Stimulated activated naive CD8-positive, alpha-beta T cell treated with anti-CD3 and anti-CD28 coated beads, Interleukin-15, Interleukin-2, amounts not matched to agents 100 ng/mL and 50 ng/mL, for 24 hours (primary cell): ENCODE data around the gene TMCO4.
"Not testable (repeated sequence)": the region's sequence is repeated elsewhere in the genome, so short reads cannot be mapped to it uniquely, and the experiment has no call there.

Experiments
- H3K27ac Mint-ChIP-seq: one replicate; pipeline ENCODE4 v1.8.0; 2021; ENCODE audit warnings: mild to moderate bottlenecking, mixed read lengths
- H3K27me3 Mint-ChIP-seq: one replicate; pipeline ENCODE4 v1.8.0; 2021; ENCODE audit warnings: mixed read lengths
- H3K36me3 Mint-ChIP-seq: one replicate; pipeline ENCODE4 v1.8.0; 2021; ENCODE audit warnings: low read depth, mixed read lengths
- H3K4me1 Mint-ChIP-seq: one replicate; pipeline ENCODE4 v1.8.0; 2021; ENCODE audit warnings: low read depth, mixed read lengths
- H3K4me3 Mint-ChIP-seq: one replicate; pipeline ENCODE4 v1.8.0; 2021; ENCODE audit warnings: mild to moderate bottlenecking, mixed read lengths
- H3K9me3 Mint-ChIP-seq: one replicate; pipeline ENCODE4 v1.8.0; 2021; ENCODE audit warnings: mixed read lengths

TMCO4 gene

GRCh38 chr1:19799230-19800075 is at the start of gene TMCO4:
Gene TMCO4 (minus strand): TSS chr1:19799916. CDS start chr1:19780758, 19,158 bp downstream.
- peak within 1 kb of the TSS; percentile 95 for H3K27ac Mint-ChIP-seq
- H3K4me1 Mint-ChIP-seq: peaks cover 33% of the 10 kb centered on the region
- H3K9me3 Mint-ChIP-seq: no peaks in the 10 kb centered on the region
- peak within 1 kb of the TSS; percentile 86 for H3K4me3 Mint-ChIP-seq
- peaks cover 5% of the 10 kb centered on the region for H3K36me3 Mint-ChIP-seq
- H3K27me3 Mint-ChIP-seq: no peaks in the 10 kb centered on the region

DNA sequence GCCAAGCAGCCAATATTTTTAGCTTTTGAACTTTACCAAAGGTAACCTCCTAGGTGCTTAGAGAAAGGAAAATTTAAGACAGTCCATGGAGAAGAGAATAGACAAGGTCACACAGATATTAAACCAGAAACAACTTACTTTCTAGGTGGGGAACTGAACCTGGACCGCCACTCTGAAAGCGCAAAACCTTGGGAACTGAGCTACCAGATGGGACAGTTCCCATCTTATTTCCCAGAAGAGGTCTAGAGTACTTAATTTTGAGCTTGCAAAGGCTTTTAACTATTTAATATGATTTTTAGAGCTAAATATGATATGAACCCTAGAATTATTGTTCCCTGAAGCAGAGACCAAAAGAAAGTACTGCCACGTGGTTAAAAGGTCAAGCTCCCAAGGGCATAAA is 49.6 kb upstream of the TMCO4 start:
- H3K4me1 Mint-ChIP-seq, H3K4me3 Mint-ChIP-seq, H3K9me3 Mint-ChIP-seq, H3K27ac Mint-ChIP-seq, H3K36me3 Mint-ChIP-seq: not testable (repeated sequence)
- peaks cover 27% of the 10 kb centered on the region for H3K27me3 Mint-ChIP-seq

DNA sequence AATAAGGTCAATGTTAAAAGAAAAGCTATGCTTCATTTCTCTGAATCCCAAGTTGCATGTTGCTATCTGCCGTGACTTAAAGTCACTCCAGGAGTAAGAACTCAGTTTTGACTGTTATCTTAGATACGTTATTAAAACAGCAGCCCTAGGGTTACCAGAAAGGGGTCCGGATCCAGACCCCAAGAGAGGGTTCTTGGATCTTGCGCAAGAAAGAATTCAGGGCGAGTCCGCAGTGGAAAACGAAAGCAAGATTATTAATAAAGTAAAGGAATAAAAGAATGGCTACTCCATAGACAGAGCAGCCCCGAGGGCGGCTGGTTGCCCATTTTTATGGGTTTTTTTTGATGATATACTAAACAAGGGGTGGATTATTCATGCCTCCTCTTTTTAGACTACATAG is 47.6 kb upstream of the TMCO4 start:
- H3K9me3 Mint-ChIP-seq, H3K4me1 Mint-ChIP-seq, H3K4me3 Mint-ChIP-seq, H3K36me3 Mint-ChIP-seq, H3K27ac Mint-ChIP-seq: not testable (repeated sequence)
- peaks cover 35% of the 10 kb centered on the region for H3K27me3 Mint-ChIP-seq

GRCh38 chr1:19846338-19846737 is 46.6 kb upstream of the TMCO4 start:
- H3K27ac Mint-ChIP-seq: no peak overlapping the region

DNA sequence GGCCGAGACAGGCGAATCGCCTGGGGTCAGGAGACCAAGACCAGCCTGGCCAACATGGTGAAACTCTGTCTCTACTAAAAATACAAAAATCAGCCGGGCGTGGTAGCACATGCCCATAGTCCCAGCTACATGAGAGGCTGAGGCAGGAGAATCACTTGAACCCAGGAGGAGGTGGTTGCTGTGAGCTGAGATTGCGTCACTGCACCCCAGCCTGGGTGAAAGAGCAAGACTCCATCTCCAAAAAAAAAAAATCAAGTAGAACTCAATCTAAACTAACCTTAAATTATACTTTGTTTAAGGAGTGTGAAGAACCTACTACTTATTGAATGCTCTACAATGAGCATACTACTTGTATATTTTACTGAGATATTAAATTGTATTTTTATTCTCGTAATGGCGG is 45.8 kb upstream of the TMCO4 start:
- Mint-ChIP-seq H3K4me3 (no peak overlapping the region), H3K27me3 (peaks cover 44% of the 10 kb centered on the region), H3K4me1 (peaks cover 2% of the 10 kb centered on the region), H3K36me3 (no peaks in the 10 kb centered on the region), H3K9me3 (no peaks in the 10 kb centered on the region), H3K27ac (no peak overlapping the region)

More at GRCh38 chr1:19846338-19846737, 46.6 kb upstream of the TMCO4 start:
- no peaks in the 10 kb centered on the region for H3K4me1 Mint-ChIP-seq
- no peaks in the 10 kb centered on the region for H3K9me3 Mint-ChIP-seq
- H3K36me3 Mint-ChIP-seq: no peaks in the 10 kb centered on the region
- peaks cover 38% of the 10 kb centered on the region for H3K27me3 Mint-ChIP-seq
- H3K4me3 Mint-ChIP-seq: no peak overlapping the region

GRCh38 chr1:19844731-19845495 is 45.2 kb upstream of the TMCO4 start:
- Mint-ChIP-seq H3K4me1 (peaks cover 8% of the 10 kb centered on the region), H3K36me3 (no peaks in the 10 kb centered on the region), H3K27me3 (peaks cover 45% of the 10 kb centered on the region), H3K9me3 (no peaks in the 10 kb centered on the region), H3K4me3 (no peak overlapping the region), H3K27ac (no peak overlapping the region)

DNA sequence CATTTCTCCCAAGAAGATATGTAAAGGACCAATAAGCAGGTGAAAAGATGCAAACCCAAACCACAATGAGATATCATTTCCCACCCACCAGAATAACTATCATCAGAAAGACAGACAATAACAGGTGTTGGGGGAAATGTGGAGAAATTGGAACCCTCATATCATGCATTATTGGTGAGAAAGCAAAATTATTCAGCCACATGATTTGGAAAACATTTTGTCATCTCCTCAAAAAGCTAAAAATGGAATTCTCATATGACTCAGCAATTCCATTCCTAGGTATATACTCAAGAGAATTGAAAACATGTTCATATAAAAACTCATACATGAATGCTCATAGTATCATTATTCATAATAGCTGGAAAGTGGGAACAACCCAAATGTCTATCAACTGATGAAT is 40.5 kb upstream of the TMCO4 start:
- Mint-ChIP-seq H3K4me1 (peaks cover 17% of the 10 kb centered on the region), H3K36me3 (no peaks in the 10 kb centered on the region), H3K27me3 (peaks cover 57% of the 10 kb centered on the region), H3K4me3 (no peak overlapping the region), H3K27ac (no peak overlapping the region), H3K9me3 (no peaks in the 10 kb centered on the region)

GRCh38 chr1:19837866-19838265 is 38.1 kb upstream of the TMCO4 start:
- Mint-ChIP-seq H3K27me3 (peaks cover 53% of the 10 kb centered on the region), H3K9me3 (no peaks in the 10 kb centered on the region), H3K27ac (no peak overlapping the region), H3K4me1 (peaks cover 17% of the 10 kb centered on the region), H3K36me3 (no peaks in the 10 kb centered on the region), H3K4me3 (no peak overlapping the region)

- H3K4me1 Mint-ChIP-seq: peaks cover 20% of the 10 kb centered on the region
- no peak overlapping the region for H3K27ac Mint-ChIP-seq
- peaks cover 60% of the 10 kb centered on the region for H3K27me3 Mint-ChIP-seq
- no peaks in the 10 kb centered on the region for H3K9me3 Mint-ChIP-seq
- no peaks in the 10 kb centered on the region for H3K36me3 Mint-ChIP-seq
- H3K4me3 Mint-ChIP-seq: no peak overlapping the region
Observed at GRCh38 chr1:19835578-19835977, 35.9 kb upstream of the TMCO4 start.

DNA sequence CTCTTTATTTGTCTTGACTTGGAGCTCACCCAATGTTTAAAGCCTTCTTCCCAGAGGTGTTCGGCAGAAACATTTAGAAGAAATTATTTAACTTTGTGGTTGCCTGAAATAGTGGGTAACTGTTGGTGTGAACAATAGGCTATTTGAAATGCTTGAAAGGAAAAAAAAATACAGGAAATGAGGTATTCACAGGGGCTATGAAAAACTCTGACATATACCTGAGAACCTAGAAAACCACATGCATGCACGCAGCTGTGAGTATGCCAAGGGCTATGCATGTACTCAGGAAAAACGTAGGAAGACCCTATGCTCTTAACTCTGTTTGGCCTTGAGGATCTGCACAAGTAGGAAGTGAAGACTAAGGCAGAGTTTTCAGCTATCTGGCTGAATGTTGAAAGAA is 31.7 kb upstream of the TMCO4 start:
- H3K4me3 Mint-ChIP-seq: no peak overlapping the region
- H3K9me3 Mint-ChIP-seq: no peaks in the 10 kb centered on the region
- no peaks in the 10 kb centered on the region for H3K36me3 Mint-ChIP-seq
- no peak overlapping the region for H3K27ac Mint-ChIP-seq
- peaks cover 4% of the 10 kb centered on the region for H3K4me1 Mint-ChIP-seq
- peaks cover 61% of the 10 kb centered on the region for H3K27me3 Mint-ChIP-seq

- no peaks in the 10 kb centered on the region for H3K36me3 Mint-ChIP-seq
- no peaks in the 10 kb centered on the region for H3K9me3 Mint-ChIP-seq
- no peak overlapping the region for H3K27ac Mint-ChIP-seq
- peaks cover 12% of the 10 kb centered on the region for H3K4me1 Mint-ChIP-seq
- peaks cover 52% of the 10 kb centered on the region for H3K27me3 Mint-ChIP-seq
- H3K4me3 Mint-ChIP-seq: no peak overlapping the region
Observed at GRCh38 chr1:19828546-19828945, 28.8 kb upstream of the TMCO4 start.

- Mint-ChIP-seq H3K27me3 (peaks cover 35% of the 10 kb centered on the region), H3K4me3 (no peak overlapping the region), H3K36me3 (no peaks in the 10 kb centered on the region), H3K27ac (no peak overlapping the region), H3K9me3 (no peaks in the 10 kb centered on the region), H3K4me1 (peaks cover 8% of the 10 kb centered on the region)
Observed at GRCh38 chr1:19825298-19825697, 25.6 kb upstream of the TMCO4 start.

GRCh38 chr1:19824541-19824940 is 24.8 kb upstream of the TMCO4 start:
- Mint-ChIP-seq H3K9me3 (no peaks in the 10 kb centered on the region), H3K4me3 (no peak overlapping the region), H3K36me3 (no peaks in the 10 kb centered on the region), H3K27me3 (peaks cover 31% of the 10 kb centered on the region), H3K4me1 (peaks cover 8% of the 10 kb centered on the region), H3K27ac (peak overlapping the region; percentile 18)

GRCh38 chr1:19824036-19824435 is 24.3 kb upstream of the TMCO4 start:
- no peaks in the 10 kb centered on the region for H3K9me3 Mint-ChIP-seq
- H3K27ac Mint-ChIP-seq: no peak overlapping the region
- peaks cover 26% of the 10 kb centered on the region for H3K27me3 Mint-ChIP-seq
- no peaks in the 10 kb centered on the region for H3K36me3 Mint-ChIP-seq
- H3K4me3 Mint-ChIP-seq: no peak overlapping the region
- peaks cover 8% of the 10 kb centered on the region for H3K4me1 Mint-ChIP-seq

DNA sequence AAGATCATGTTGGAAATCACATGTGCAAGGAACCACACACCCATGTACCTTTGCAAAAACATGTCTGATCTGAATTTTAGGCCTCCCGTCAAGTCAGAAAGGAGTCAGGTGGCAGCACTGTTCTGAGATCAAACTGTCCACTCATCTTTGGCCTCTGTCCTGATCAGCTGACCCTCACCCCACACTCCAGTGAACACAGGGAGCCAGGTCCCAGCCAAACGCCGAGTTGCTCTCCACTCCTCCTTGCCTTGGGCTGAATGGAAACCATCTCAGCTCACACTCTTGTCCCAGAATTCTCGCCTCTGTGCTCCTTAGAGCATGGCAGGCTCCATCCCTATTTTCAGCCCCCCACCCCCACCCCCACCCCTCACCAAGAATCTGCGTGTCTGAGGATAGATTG is 20.0 kb upstream of the TMCO4 start:
- no peaks in the 10 kb centered on the region for H3K9me3 Mint-ChIP-seq
- H3K27ac Mint-ChIP-seq: no peak overlapping the region
- no peak overlapping the region for H3K4me3 Mint-ChIP-seq
- H3K4me1 Mint-ChIP-seq: peaks cover 6% of the 10 kb centered on the region
- H3K36me3 Mint-ChIP-seq: no peaks in the 10 kb centered on the region
- peaks cover 7% of the 10 kb centered on the region for H3K27me3 Mint-ChIP-seq
